ENCODE measurements around the gene BRD2. TPM values are rescaled to one million over a fixed set of nuclear protein-coding genes. Genes with fewer than 3 reads are reported as not detected.

The BRD2 gene
- total RNA-seq: 100 to 1,000 TPM; 272 to 275 TPM

GRCh38 chr6:32968093-32968866 is at the start of gene BRD2:
Gene BRD2 (plus strand): TSS chr6:32968594. CDS start chr6:32972899, 4,305 bp downstream.

DNA sequence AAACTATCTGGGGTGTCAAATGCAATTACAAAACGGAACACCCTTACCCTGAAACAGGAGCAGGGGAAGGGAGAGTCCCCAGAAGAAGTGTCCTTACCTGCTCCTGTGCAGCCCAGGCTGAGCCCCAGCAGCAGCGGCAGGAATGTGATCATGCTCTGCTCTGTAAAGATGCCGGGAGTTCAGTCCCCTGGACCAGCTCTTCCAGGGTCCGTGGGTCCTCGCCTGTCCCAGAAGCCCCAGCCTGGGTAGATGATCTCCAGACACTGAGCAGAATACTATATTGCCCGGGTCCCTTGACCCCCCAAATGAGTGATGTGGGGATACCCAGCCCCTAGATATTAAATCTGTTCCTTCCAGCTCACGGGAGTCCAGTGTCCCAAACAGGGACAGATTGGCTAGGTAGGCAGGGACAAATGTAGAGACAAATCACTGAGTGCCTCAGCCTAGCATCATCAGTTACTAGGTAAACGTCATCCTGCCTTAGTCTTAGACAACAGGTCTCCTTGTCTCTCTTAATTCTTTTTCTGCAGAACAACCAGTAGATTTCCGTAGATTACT is 27.7 kb upstream of the BRD2 start, which contains the start of gene HLA-DMB:
TSS of gene HLA-DMB (minus strand) at position 373 of the 558 bp plus-strand sequence. CDS start at position 152, 221 bp downstream.

GRCh38 chr6:32952817-32953739 is 15.3 kb upstream of the BRD2 start, which contains the start of gene HLA-DMA:
Gene HLA-DMA (minus strand): TSS chr6:32953097. CDS start chr6:32953036, 61 bp downstream.

DNA sequence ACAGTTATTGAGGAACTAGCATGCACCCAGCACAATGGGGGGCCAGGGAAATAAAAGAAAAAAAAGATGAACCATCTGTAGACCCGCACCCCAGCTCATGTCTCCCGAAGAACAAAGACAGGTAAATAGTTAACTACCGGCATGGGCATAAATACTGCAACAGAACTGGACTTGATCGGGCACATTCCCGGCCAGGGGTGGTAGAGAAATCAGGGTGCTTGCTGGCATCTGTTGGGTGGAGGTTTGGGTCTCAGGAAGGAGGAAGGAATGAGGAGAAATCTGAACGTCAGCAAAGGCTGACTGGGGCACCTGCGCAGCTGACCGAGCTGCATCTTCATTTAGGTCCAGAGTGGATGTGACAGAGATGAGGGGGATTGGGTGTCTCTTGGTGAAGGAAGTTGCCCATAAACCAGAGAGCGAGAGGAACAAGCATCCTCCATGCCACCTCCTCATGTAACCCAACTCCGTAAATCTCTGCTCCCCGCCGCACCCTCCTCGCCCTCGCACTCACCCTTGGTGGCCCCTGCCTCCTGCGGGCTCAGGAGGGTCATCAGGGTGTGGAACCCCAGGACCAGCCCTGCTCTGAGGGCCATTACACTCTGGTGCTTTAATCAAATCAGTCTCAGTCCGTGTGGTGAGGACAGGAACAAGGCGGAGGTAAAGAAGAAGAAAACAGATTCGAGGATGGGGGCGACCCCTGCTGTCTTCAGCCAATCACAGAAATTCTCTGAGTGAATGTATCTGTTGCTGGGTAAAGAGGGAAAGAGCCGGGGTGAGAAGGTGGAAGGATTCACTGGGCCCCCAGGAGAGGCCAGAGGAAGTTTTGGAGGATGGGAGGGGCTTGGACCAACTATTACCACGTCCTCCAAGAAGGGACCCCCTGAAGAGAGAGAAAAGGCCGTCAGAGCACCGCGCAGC is 40.8 kb downstream of the BRD2 start, which contains the start of gene HLA-DOA:
TSS of gene HLA-DOA (minus strand) at position 648 of the 918 bp plus-strand sequence.

Other genes starting within 250 kb of the BRD2 start
- not detected for gene HLA-DQA2, start 227.2 kb upstream of the BRD2 start, total RNA-seq
- not detected for gene HLA-DQB2, start 205.1 kb upstream of the BRD2 start, total RNA-seq
- gene HLA-DOB, start 151.6 kb upstream of the BRD2 start, total RNA-seq: 1 to 10 TPM; 1.4 to 2.2 TPM
- gene TAP2, start 129.9 kb upstream of the BRD2 start, total RNA-seq: 100 to 1,000 TPM; 170 TPM
- 100 to 1,000 TPM; 290 to 315 TPM for gene PSMB8, start 124.5 kb upstream of the BRD2 start, total RNA-seq
- gene TAP1, start 114.9 kb upstream of the BRD2 start, total RNA-seq: 100 to 1,000 TPM; 346 to 366 TPM
- gene PSMB9, start 114.4 kb upstream of the BRD2 start, total RNA-seq: 100 to 1,000 TPM; 264 to 271 TPM
- 1 to 10 TPM; 9.2 to 9.6 TPM for gene HLA-DMB, start 27.6 kb upstream of the BRD2 start, total RNA-seq
- 10 to 100 TPM; 23.9 to 26.2 TPM for gene HLA-DMA, start 15.5 kb upstream of the BRD2 start, total RNA-seq
- 1 to 10 TPM; 1.2 to 2.9 TPM for gene HLA-DOA, start 41.0 kb downstream of the BRD2 start, total RNA-seq
- 10 to 100 TPM; 30.4 to 32.4 TPM for gene HLA-DPA1, start 105.1 kb downstream of the BRD2 start, total RNA-seq
- 10 to 100 TPM; 19.0 to 19.2 TPM for gene HLA-DPB1, start 107.4 kb downstream of the BRD2 start, total RNA-seq
- gene COL11A2, start 223.9 kb downstream of the BRD2 start, total RNA-seq: under 1 TPM; 0.50 to 0.63 TPM
- 10 to 100 TPM; 49.6 to 49.7 TPM for gene RXRB, start 232.1 kb downstream of the BRD2 start, total RNA-seq
- 10 to 100 TPM; 39.6 to 41.7 TPM for gene SLC39A7, start 232.3 kb downstream of the BRD2 start, total RNA-seq
- 10 to 100 TPM; 15.4 to 18.0 TPM for gene HSD17B8, start 236.1 kb downstream of the BRD2 start, total RNA-seq
- gene RING1, start 239.9 kb downstream of the BRD2 start, total RNA-seq: 10 to 100 TPM; 37.6 to 37.7 TPM

Measured in activated naive CD4-positive, alpha-beta T cell treated with anti-CD3 and anti-CD28 coated beads, Interleukin-2, amount 10 ng/mL, durations not matched to agents 5 hours and 36 hours (primary cell).